Neural cell (in vitro differentiated cells): ENCODE measurements around the gene FKBP10.

Source experiments
- CTCF ChIP-seq: fragments of 450-650 bp; IDR thresholded peaks from 2 replicates; pipeline ENCODE4 v1.5.1; 2014; ENCODE audit warnings: antibody characterized with exemption, mild to moderate bottlenecking, moderate library complexity; ENCODE audit not compliant: poor library complexity, severe bottlenecking
- EP300 ChIP-seq: fragments of 450-650 bp; conservative IDR thresholded peaks from 2 replicates; pipeline ENCODE4 v1.6.1; 2014; ENCODE audit warnings: antibody characterized with exemption, mild to moderate bottlenecking, moderate library complexity; ENCODE audit not compliant: poor library complexity, severe bottlenecking
- EZH2 ChIP-seq: fragments of 200-600, 300-800 bp; shearing (Covaris generic), sonication (generic); IDR thresholded peaks from 2 replicates; pipeline ENCODE4 v1.6.1; 2014; ENCODE audit warnings: antibody characterized with exemption, low read length, borderline replicate concordance, mild to moderate bottlenecking; ENCODE audit not compliant: insufficient read depth, poor library complexity, severe bottlenecking
- POLR2AphosphoS5 ChIP-seq: IDR thresholded peaks from 2 replicates; pipeline ENCODE4 v1.6.1; 2012
- RAD21 ChIP-seq: fragments of 450-650 bp; conservative IDR thresholded peaks from 2 replicates; pipeline ENCODE4 v1.6.1; 2014; ENCODE audit warnings: antibody characterized with exemption, mild to moderate bottlenecking, moderate library complexity
- REST ChIP-seq: IDR thresholded peaks from 2 replicates; pipeline ENCODE4 v1.6.1; 2012; ENCODE audit warnings: borderline replicate concordance

- TF ChIP-seq EZH2 (no peak), CTCF (no peak), RAD21 (no peak), REST (no peak), POLR2AphosphoS5 (no peak), EP300 (no peak)
Observed at GRCh38 chr17:41797377-41797776, 15.4 kb upstream of the FKBP10 start.
